MCF 10A (cell line): Measurements from ENCODE around the gene MPLKIP. TPM values are rescaled to one million over a fixed set of nuclear protein-coding genes. Genes with fewer than 3 reads are reported as not detected.
"Not testable (repeated sequence)": the region's sequence is repeated elsewhere in the genome, so short reads cannot be mapped to it uniquely, and the experiment has no call there.

Experiments
- BruUV-seq: library from RNA; stranded (reverse); fragments of 400-500 nt; replicated peaks from 2 replicates; lab custom pipeline; 2021; lab: Mats Ljungman, UMichigan
- CTCF ChIA-PET: fragments of 300-600 bp; sonication (Branson Sonifier 250); formaldehyde crosslinking; extraction: SDS; loops from one replicate; lab custom pipeline; 2021; ENCODE audit warnings: antibody characterized with exemption, inconsistent platforms; lab: Yijun Ruan, JAX
- POLR2A ChIA-PET: fragments of 300-600, 350-650 bp; sonication (Branson Sonifier 250); formaldehyde crosslinking; extraction: SDS; loops from one replicate; lab custom pipeline; 2020; ENCODE audit warnings: antibody characterized with exemption, inconsistent platforms; lab: Yijun Ruan, JAX
- DNase-seq: peaks from one replicate; pipeline ENCODE4 v3.0.0-alpha.2; 2018; ENCODE audit not compliant: unreplicated experiment
- H3K27ac Mint-ChIP-seq: one replicate; pipeline ENCODE4 v1.8.0; 2022; ENCODE audit warnings: mild to moderate bottlenecking, low read depth, mixed read lengths; ENCODE audit not compliant: unreplicated experiment
- H3K27me3 Mint-ChIP-seq: one replicate; pipeline ENCODE4 v1.8.0; 2022; ENCODE audit warnings: mixed read lengths; ENCODE audit not compliant: insufficient read depth, unreplicated experiment
- H3K36me3 Mint-ChIP-seq: one replicate; pipeline ENCODE4 v1.8.0; 2022; ENCODE audit warnings: mild to moderate bottlenecking, moderate library complexity, mixed read lengths; ENCODE audit not compliant: insufficient read depth, unreplicated experiment
- H3K4me1 Mint-ChIP-seq: one replicate; pipeline ENCODE4 v1.8.0; 2022; ENCODE audit warnings: mixed read lengths; ENCODE audit not compliant: insufficient read depth, unreplicated experiment
- H3K4me3 Mint-ChIP-seq: one replicate; pipeline ENCODE4 v1.8.0; 2022; ENCODE audit warnings: mild to moderate bottlenecking, moderate library complexity, mixed read lengths; ENCODE audit not compliant: unreplicated experiment
- H3K9me3 Mint-ChIP-seq: one replicate; pipeline ENCODE4 v1.8.0; 2022; ENCODE audit warnings: mixed read lengths; ENCODE audit not compliant: unreplicated experiment
- CTCF ChIP-seq: fragments of 200-600 bp; IDR thresholded peaks from one replicate; pipeline ENCODE4 v1.8.0; 2022; ENCODE audit warnings: antibody characterized with exemption, mild to moderate bottlenecking; ENCODE audit not compliant: unreplicated experiment
- intact Hi-C: fragments of 100-400 bp; cut with micrococcal nuclease; formaldehyde crosslinking; loops from 2 replicates; pipeline ENCODE4 v1.14.1; 2022
- total RNA-seq: library from RNA; stranded (reverse); gene quantifications from 2 replicates; pipeline ENCODE4 v1.2.3, GENCODE V29; 2022

MPLKIP gene
- total RNA-seq, 1 experiment from 2014 or later: 30.6 TPM

GRCh38 chr7:40122940-40123254 is 11.5 kb downstream of the MPLKIP start:
- no TSS peak for BruUV-seq
- POLR2A ChIA-PET: interaction anchor here (1.8 kb wide), 1 partner anchor 11 kb away, joined by 8 read pairs; the partner anchor contains the start of genes MPLKIP and SUGCT
- no peaks in the 10 kb centered on the region for H3K4me1 Mint-ChIP-seq
- no peak for DNase-seq
- TF ChIP-seq CTCF: no peak
- no peaks in the 10 kb centered on the region for H3K27me3 Mint-ChIP-seq
- no peaks in the 10 kb centered on the region for H3K9me3 Mint-ChIP-seq
- intact Hi-C loops: no loop called here
- H3K4me3 Mint-ChIP-seq: no peak overlapping the region
- no peak overlapping the region for H3K27ac Mint-ChIP-seq
- CTCF ChIA-PET: no interaction called here
- peaks cover 16% of the 10 kb centered on the region for H3K36me3 Mint-ChIP-seq

- H3K4me3 Mint-ChIP-seq, intact Hi-C loops, H3K4me1 Mint-ChIP-seq, CTCF ChIA-PET, DNase-seq, H3K9me3 Mint-ChIP-seq, BruUV-seq, H3K27ac Mint-ChIP-seq, H3K27me3 Mint-ChIP-seq: not testable (repeated sequence)
- peaks cover 12% of the 10 kb centered on the region for H3K36me3 Mint-ChIP-seq
- POLR2A ChIA-PET: interaction anchor here (1.8 kb wide), 1 partner anchor 12 kb away, joined by 8 read pairs; the partner anchor contains the start of genes MPLKIP and SUGCT
Observed at GRCh38 chr7:40122100-40122939, 12.1 kb downstream of the MPLKIP start.

GRCh38 chr7:40120020-40120419 is 14.4 kb downstream of the MPLKIP start:
- intact Hi-C loops: no loop called here
- TF ChIP-seq CTCF: no peak
- H3K4me3 Mint-ChIP-seq: no peak overlapping the region
- ChIA-PET CTCF (no interaction called here), POLR2A (no interaction called here)
- peaks cover 11% of the 10 kb centered on the region for H3K36me3 Mint-ChIP-seq
- peaks cover 6% of the 10 kb centered on the region for H3K4me1 Mint-ChIP-seq
- no TSS peak for BruUV-seq
- DNase-seq: no peak
- no peaks in the 10 kb centered on the region for H3K9me3 Mint-ChIP-seq
- no peaks in the 10 kb centered on the region for H3K27me3 Mint-ChIP-seq
- H3K27ac Mint-ChIP-seq: no peak overlapping the region

- CTCF ChIA-PET: interaction anchor here (0.6 to 1.3 kb wide), 4 partner anchors 16 to 1979 kb away, joined by 3 to 5 read pairs (median 4); partner anchors contain the start of genes MPLKIP and SUGCT
- H3K27me3 Mint-ChIP-seq, H3K27ac Mint-ChIP-seq, H3K4me3 Mint-ChIP-seq, intact Hi-C loops, H3K4me1 Mint-ChIP-seq, BruUV-seq, H3K9me3 Mint-ChIP-seq, DNase-seq: not testable (repeated sequence)
- peaks cover 11% of the 10 kb centered on the region for H3K36me3 Mint-ChIP-seq
- POLR2A ChIA-PET: interaction anchor here (0.7 to 3.7 kb wide), 3 partner anchors 13 to 62 kb away, joined by 3 to 26 read pairs (median 4); partner anchors contain the start of genes MPLKIP and SUGCT
Observed at GRCh38 chr7:40118201-40118600, 16.2 kb downstream of the MPLKIP start.

- H3K27me3 Mint-ChIP-seq, BruUV-seq, CTCF ChIA-PET, H3K4me3 Mint-ChIP-seq, H3K9me3 Mint-ChIP-seq, H3K4me1 Mint-ChIP-seq, H3K27ac Mint-ChIP-seq, intact Hi-C loops: not testable (repeated sequence)
- peak; percentile 66 for DNase-seq
- POLR2A ChIA-PET: interaction anchor here (1.2 to 3.7 kb wide), 2 partner anchors 14 to 16 kb away, joined by 4 to 26 read pairs; partner anchors contain the start of genes MPLKIP and SUGCT
- H3K36me3 Mint-ChIP-seq: peaks cover 11% of the 10 kb centered on the region
Observed at GRCh38 chr7:40117199-40117598, 17.2 kb downstream of the MPLKIP start.
